ENCODE measurements around the gene PLA2G2F. TPM values are rescaled to one million over a fixed set of nuclear protein-coding genes. Genes with fewer than 3 reads are reported as not detected.

The PLA2G2F gene
- total and polyA plus RNA-seq, 9 of the 15 experiments (the other 6 are each of a cell fraction or from before 2014, with no cell fraction given): not detected

DNA sequence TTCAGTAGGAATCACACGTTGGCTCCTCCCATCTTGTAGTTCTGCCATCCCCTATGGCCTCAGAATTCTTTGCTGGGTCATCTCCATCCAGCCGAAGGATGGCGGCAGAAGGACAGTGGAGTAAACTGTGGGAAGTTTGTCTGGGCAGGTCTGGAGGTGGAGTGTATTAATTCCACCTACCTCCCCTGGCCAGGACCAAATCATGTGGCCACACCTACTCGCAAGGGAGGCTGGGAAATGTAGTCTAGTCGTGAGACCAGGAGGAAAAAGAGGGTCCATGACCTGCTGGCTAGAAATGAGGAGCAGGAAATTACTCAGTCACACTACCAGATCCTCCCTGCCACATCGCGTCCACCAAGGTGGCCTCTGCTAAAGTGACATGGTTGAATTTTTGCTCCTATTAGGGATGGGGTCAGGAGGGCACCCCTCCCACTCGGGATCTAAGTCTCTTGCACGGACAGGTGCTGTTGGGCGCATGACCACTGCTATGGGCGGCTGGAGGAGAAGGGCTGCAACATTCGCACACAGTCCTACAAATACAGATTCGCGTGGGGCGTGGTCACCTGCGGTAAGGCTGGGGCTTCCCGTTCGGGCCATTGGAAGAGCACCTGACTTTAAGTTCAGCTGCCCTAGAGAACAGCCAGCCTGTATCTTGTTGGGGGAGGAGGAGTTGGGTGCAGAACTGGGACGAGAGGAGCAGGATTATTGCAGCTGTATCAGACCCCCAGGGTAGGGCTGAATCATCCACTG, 49.6 kb upstream of the PLA2G2F start (continued):
- TF ChIP-seq, protein P1, sequence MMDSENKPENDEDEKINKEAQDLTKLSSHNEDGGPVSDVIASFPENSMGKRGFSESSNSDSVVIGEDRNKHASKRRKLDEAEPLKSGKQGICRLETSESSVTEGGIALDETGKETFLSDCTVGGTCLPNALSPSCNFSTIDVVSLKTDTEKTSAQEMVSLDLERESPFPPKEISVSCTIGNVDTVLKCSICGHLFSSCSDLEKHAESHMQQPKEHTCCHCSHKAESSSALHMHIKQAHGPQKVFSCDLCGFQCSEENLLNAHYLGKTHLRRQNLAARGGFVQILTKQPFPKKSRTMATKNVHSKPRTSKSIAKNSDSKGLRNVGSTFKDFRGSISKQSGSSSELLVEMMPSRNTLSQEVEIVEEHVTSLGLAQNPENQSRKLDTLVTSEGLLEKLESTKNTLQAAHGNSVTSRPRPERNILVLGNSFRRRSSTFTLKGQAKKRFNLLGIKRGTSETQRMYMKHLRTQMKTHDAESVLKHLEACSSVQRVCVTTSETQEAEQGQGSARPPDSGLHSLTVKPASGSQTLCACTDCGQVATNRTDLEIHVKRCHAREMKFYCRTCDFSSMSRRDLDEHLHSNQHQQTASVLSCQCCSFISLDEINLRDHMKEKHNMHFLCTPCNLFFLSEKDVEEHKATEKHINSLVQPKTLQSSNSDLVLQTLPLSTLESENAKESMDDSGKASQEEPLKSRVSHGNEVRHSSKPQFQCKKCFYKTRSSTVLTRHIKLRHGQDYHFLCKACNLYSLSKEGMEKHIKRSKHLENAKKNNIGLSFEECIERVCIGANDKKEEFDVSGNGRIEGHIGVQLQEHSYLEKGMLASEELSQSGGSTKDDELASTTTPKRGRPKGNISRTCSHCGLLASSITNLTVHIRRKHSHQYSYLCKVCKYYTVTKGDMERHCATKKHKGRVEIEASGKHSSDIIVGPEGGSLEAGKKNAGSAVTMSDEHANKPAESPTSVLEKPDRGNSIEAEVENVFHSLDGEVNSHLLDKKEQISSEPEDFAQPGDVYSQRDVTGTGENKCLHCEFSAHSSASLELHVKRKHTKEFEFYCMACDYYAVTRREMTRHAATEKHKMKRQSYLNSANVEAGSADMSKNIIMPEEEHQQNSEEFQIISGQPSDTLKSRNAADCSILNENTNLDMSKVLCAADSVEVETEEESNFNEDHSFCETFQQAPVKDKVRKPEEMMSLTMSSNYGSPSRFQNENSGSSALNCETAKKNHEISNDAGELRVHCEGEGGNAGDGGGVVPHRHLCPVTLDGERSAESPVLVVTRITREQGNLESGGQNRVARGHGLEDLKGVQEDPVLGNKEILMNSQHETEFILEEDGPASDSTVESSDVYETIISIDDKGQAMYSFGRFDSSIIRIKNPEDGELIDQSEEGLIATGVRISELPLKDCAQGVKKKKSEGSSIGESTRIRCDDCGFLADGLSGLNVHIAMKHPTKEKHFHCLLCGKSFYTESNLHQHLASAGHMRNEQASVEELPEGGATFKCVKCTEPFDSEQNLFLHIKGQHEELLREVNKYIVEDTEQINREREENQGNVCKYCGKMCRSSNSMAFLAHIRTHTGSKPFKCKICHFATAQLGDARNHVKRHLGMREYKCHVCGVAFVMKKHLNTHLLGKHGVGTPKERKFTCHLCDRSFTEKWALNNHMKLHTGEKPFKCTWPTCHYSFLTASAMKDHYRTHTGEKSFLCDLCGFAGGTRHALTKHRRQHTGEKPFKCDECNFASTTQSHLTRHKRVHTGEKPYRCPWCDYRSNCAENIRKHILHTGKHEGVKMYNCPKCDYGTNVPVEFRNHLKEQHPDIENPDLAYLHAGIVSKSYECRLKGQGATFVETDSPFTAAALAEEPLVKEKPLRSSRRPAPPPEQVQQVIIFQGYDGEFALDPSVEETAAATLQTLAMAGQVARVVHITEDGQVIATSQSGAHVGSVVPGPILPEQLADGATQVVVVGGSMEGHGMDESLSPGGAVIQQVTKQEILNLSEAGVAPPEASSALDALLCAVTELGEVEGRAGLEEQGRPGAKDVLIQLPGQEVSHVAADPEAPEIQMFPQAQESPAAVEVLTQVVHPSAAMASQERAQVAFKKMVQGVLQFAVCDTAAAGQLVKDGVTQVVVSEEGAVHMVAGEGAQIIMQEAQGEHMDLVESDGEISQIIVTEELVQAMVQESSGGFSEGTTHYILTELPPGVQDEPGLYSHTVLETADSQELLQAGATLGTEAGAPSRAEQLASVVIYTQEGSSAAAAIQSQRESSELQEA (IDR thresholded peaks at IDR 0.05; ENCODE audit: low read depth): 0 out of 2 replicates have a peak, but pooled peaks have one; percentile 15
- TF ChIP-seq ZFPM2 (CRISPR knock-in tag; IDR thresholded peaks at IDR 0.05) (no peak), ZNF699 (CRISPR knock-in tag; IDR thresholded peaks at IDR 0.05; ENCODE audit: insufficient replicate concordance) (no peak), SIX5 (IDR thresholded peaks at IDR 0.05; ENCODE audit: borderline replicate concordance in 1 of 2, insufficient read depth in 1 of 2, low read depth in 1 of 2, low read length in 2 of 2) (peak; percentile 45 to 53; a peak in 2 of 4 replicates), ZNF143 (CRISPR knock-in tag; IDR thresholded peaks at IDR 0.05) (peak; percentile 77)
- TF ChIP-seq, protein P2, sequence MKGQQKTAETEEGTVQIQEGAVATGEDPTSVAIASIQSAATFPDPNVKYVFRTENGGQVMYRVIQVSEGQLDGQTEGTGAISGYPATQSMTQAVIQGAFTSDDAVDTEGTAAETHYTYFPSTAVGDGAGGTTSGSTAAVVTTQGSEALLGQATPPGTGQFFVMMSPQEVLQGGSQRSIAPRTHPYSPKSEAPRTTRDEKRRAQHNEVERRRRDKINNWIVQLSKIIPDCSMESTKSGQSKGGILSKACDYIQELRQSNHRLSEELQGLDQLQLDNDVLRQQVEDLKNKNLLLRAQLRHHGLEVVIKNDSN (CRISPR knock-in tag; IDR thresholded peaks at IDR 0.05): peak; percentile 12; the same call in 1 of the 2 replicates
- TF ChIP-seq, protein P3, sequence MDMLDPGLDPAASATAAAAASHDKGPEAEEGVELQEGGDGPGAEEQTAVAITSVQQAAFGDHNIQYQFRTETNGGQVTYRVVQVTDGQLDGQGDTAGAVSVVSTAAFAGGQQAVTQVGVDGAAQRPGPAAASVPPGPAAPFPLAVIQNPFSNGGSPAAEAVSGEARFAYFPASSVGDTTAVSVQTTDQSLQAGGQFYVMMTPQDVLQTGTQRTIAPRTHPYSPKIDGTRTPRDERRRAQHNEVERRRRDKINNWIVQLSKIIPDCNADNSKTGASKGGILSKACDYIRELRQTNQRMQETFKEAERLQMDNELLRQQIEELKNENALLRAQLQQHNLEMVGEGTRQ (CRISPR knock-in tag; IDR thresholded peaks at IDR 0.05): peak; percentile 66

Data from K562 (cell line).